Eye (tissue), 1 donor: ENCODE measurements around the gene SYT6.
"Not testable (repeated sequence)": the region's sequence is repeated elsewhere in the genome, so short reads cannot be mapped to it uniquely, and the experiment has no call there.

Experiments used
- DNase-seq: peaks from one replicate; pipeline ENCODE4 v3.0.0-alpha.2; 2015

SYT6 gene

DNA sequence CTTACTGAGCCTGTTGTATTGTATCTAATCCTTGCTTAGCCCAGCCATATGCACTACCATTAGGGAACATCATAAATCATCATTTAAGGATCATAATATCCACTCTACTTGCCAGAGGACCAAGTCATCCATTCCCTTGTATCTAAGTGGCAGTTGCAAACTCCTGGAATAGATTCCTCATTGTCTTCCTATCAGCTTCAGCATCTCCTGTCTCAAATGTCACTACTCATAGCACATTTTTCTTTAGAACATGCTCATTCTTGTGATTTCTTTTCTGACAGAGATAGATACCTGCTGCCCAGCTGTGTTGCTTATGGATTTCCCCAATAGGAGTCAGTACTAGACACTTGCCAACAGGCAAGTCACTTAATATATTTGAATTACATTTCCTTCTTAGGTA, 90.1 kb downstream of the SYT6 start:
- no peak for DNase-seq

GRCh38 chr1:114062477-114063099, 91.1 kb downstream of the SYT6 start:
- DNase-seq = peak; percentile 14

DNA sequence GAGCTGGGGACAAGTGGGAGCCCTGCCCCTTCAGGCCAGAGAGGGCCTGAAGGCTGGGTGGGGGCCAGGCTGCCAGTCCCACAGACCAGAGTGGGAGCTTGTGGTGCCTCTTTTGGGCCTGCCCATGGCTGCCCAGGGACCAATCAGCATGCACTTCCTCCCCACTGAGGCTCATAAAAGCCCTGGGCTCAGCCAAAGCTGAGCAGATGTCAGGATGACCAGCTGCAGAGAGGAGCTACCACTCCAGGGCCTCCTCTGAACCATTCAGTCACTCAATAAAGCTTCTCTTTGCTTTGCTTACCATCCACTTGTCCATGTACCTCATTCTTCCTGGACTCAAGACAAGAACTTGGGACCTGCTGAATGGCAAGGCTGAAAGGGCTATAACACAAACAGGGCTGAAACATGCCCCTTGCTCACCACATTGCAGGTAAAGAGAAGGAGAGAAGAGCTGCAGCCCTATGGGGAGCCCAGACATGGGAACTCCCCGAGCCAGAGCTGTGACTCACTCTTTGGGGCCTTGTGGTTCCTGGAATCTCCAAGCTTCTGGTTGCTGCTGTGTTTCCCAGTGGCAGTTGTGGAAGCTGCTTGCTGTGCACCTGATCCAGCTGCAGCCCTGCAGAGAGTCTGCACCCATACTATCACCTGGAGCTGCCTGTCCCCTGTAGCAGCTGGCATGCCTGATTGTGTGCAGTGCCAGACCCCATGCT, 92.4 kb downstream of the SYT6 start:
- no peak for DNase-seq

GRCh38 chr1:114058236-114058635, 95.4 kb downstream of the SYT6 start:
- DNase-seq = not testable (repeated sequence)

GRCh38 chr1:114054148-114054547, 99.5 kb downstream of the SYT6 start:
- DNase-seq = no peak

GRCh38 chr1:114048232-114048631, 105.4 kb downstream of the SYT6 start:
- DNase-seq = no peak

DNA sequence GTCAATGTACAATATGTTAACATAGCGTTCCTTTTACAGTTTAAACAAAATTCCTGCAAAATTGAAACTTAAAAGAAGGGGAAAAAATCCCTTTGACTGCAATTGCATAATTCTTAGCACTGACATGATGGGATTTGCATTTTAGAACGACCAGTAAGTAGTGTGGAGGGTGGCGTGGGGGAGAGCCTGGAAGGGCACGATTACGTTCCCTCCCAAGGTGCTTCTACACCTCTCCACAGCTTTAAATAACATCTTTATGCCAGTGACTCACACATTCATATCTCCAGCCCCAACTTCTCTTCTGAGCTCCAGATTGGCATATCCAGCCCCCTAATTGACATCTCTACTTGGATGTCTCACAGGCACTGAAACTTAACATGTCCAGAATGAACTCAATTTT, 110.1 kb downstream of the SYT6 start:
- DNase-seq = no peak

DNA sequence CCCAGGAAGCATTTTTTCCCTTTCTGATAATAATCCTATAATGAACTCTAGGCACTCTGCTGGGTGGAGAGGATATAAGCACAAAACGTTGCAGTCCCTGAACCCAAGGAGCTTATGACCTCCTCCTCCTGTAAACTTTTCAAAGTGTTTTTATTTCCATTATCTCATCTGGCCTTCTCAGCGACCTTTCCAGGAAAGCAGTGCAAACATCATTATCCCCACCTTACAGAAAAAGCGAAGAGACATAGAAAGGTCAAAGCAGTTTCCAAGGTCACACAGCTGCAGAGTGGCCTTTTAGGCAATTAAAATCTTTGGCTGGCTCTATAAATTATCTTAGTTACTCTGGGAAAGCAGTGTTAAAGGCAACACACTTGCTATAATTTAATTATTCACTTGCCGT, 110.6 kb downstream of the SYT6 start:
- DNase-seq = peak; percentile 35

GRCh38 chr1:114040273-114041015, 113.2 kb downstream of the SYT6 start:
- DNase-seq = no peak
